Common myeloid progenitor, CD34-positive (primary cell): ENCODE results near the gene FAM216A.

Experiments
- CTCF ChIA-PET: fragments of 350-600 bp; sonication (Branson Sonifier 250); formaldehyde crosslinking; loops from one replicate; lab custom pipeline; 2021; ENCODE audit warnings: antibody characterized with exemption; lab: Charles Lee
- POLR2A ChIA-PET: fragments of 350-600 bp; sonication (Branson Sonifier 250); formaldehyde crosslinking; loops from one replicate; lab custom pipeline; 2021; ENCODE audit warnings: antibody characterized with exemption; lab: Charles Lee
- DNase-seq, 3 donors: peaks; one replicate each; pipeline versions ENCODE4 v3.0.0 to v3.0.0-alpha.2; 2013
- H3K27ac ChIP-seq, 2 experiments: 1 replicate in 1 of 2; 2 replicates in 1 of 2; pipeline ENCODE4 v1.7.0; 2013; ENCODE audit warnings: inconsistent platforms in 2 of 2, low read length in 2 of 2, mild to moderate bottlenecking in 2 of 2, low read depth in 1 of 2, moderate library complexity in 1 of 2; ENCODE audit not compliant: severe bottlenecking in 2 of 2, insufficient read depth in 1 of 2, poor library complexity in 1 of 2
- H3K27me3 ChIP-seq, 5 experiments: replicated peaks in 2 of 5; 1 replicate in 3 of 5; 2 replicates in 2 of 5; pipeline versions ENCODE4 v1.6.1 to v1.7.0; 2013; ENCODE audit warnings: low read length in 4 of 5, mild to moderate bottlenecking in 2 of 5, moderate library complexity in 2 of 5, inconsistent platforms in 1 of 5; ENCODE audit not compliant: insufficient read depth in 5 of 5, control insufficient read depth in 4 of 5
- H3K36me3 ChIP-seq, 4 experiments: 1 replicate in 2 of 4; 2 replicates in 2 of 4; pipeline versions ENCODE4 v1.6.1 to v1.7.0; 2013; ENCODE audit warnings: low read length in 3 of 4, control low read depth in 1 of 4, mild to moderate bottlenecking in 1 of 4; ENCODE audit not compliant: control insufficient read depth in 4 of 4, insufficient read depth in 4 of 4
- H3K4me1 ChIP-seq, 4 experiments: 1 replicate in 3 of 4; 2 replicates in 1 of 4; pipeline versions ENCODE4 v1.6.1 to v1.7.1; 2013; ENCODE audit warnings: low read length in 3 of 4, mild to moderate bottlenecking in 3 of 4, control low read depth in 1 of 4, inconsistent platforms in 1 of 4, moderate library complexity in 1 of 4; ENCODE audit not compliant: control insufficient read depth in 4 of 4, insufficient read depth in 4 of 4; ENCODE audit errors: control extremely low read depth in 1 of 4
- H3K4me3 ChIP-seq, 7 experiments: 1 replicate in 4 of 7; 2 replicates in 3 of 7; pipeline versions ENCODE4 v1.5.1 to v1.7.0; 2013; ENCODE audit warnings: mild to moderate bottlenecking in 7 of 7, low read length in 6 of 7, moderate library complexity in 6 of 7, inconsistent platforms in 2 of 7, low read depth in 2 of 7, control low read depth in 1 of 7; ENCODE audit not compliant: insufficient read depth in 4 of 7, control insufficient read depth in 1 of 7; ENCODE audit errors: extremely low read depth in 1 of 7
- H3K9me3 ChIP-seq, 5 experiments: 1 replicate in 4 of 5; 2 replicates in 1 of 5; pipeline versions ENCODE4 v1.6.1 to v1.7.1; 2013; ENCODE audit warnings: low read length in 4 of 5, mild to moderate bottlenecking in 2 of 5, inconsistent platforms in 1 of 5, low read depth in 1 of 5, moderate library complexity in 1 of 5; ENCODE audit not compliant: control insufficient read depth in 4 of 5, insufficient read depth in 2 of 5; ENCODE audit errors: control extremely low read depth in 1 of 5
- WGBS: methylation state at CpG from one replicate; pipeline ENCODE4 v1.1.5; 2013; ENCODE audit not compliant: insufficient coverage; 5-methylcytosine and 5-hydroxymethylcytosine counted together

Gene FAM216A

GRCh38 chr12:110467847-110468213 lies 815 bp upstream of the FAM216A start:
- DNase-seq, result no peak
- Histone ChIP-seq H3K4me3 (peak overlapping the region; percentile 74 to 97 (median 90)), H3K27ac (peak overlapping the region; percentile 87 to 93), H3K9me3 (no peaks in the 10 kb centered on the region), H3K27me3 (no peaks in the 10 kb centered on the region), H3K36me3 (peaks cover 4 to 22% (median 14%) of the 10 kb centered on the region in 4 experiments), H3K4me1 (peaks cover 5 to 36% (median 25%) of the 10 kb centered on the region in 4 experiments)
- CTCF ChIA-PET, result interaction anchor here (0.6 to 11.3 kb wide), 10 partner anchors 10 to 144 kb away, joined by 3 to 200 read pairs (median 6); partner anchors contain the start of gene ARPC3
- POLR2A ChIA-PET, result interaction anchor here (0.9 to 2.4 kb wide), 4 partner anchors 9 to 33 kb away, joined by 3 to 28 read pairs (median 4); partner anchors contain the start of gene ARPC3
- 0% methylated on average over 11 of the region's 15 CpGs for WGBS

DNA sequence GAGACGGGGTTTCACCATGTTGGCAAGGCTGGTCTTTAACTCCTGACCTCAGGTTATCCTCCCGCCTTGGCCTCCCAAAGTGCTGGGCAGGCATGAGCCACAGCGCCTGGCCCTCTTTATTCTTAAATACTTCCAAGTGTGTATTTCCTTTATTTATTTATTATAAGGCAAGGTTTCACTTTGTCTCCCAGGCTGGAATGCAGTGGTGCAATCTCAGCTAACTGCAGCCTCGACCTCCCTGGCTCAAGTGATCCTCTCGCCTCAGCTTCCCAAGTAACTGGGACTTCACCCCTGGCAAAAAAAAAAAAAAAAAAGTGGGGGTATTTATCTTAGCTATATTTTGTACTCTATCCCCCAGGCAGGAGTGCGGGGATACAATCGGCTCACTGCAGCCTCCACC lies 6.8 kb downstream of the FAM216A start:
- POLR2A ChIA-PET, result no interaction called here
- no peak overlapping the region for H3K4me3 ChIP-seq
- peaks cover 2 to 34% (median 11%) of the 10 kb centered on the region in 4 experiments for H3K36me3 ChIP-seq
- peaks cover 0 to under 1% (median 0%) of the 10 kb centered on the region in 4 experiments for H3K4me1 ChIP-seq
- H3K27me3 ChIP-seq, result no peaks in the 10 kb centered on the region
- CTCF ChIA-PET, result interaction anchor here (0.6 to 1.1 kb wide), 2 partner anchors 12 to 21 kb away, joined by 4 read pairs; no protein-coding TSS in a partner anchor
- 100% methylated on average over 1 of the region's 7 CpGs for WGBS
- DNase-seq, result no peak
- H3K9me3 ChIP-seq, result no peaks in the 10 kb centered on the region
- no peak overlapping the region for H3K27ac ChIP-seq

DNA sequence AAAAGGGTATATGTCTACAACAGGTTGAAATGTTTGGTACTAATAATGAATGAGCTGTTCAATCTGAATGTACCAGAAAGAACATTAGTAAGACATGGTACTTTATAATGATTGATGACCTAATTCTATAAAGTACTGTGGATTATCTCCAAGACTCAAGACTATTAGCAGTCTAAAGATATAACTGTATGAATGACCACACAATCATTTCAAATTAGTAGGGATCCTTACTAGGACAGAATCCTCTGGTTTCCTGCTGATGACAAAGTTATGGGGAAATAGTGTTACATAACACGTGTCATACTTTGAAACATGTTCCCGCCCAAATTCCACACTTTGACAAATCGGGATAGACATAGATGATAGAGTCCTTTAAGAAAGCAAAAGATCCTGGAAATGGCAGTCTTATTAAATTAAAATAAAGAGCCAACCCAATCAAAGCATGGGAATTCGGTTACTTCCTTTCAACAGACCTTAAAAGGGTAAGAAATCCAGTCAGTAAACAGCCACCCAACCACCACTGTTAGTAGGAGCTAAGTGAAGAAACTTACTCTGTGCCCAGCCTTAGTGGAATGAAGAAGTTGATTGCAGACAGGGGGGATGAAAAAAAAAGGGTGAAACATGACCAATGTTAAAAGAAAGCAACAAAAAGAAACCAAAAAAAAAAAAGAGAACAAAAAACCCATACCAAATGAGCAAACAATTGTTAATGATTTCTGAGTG lies 30.5 kb downstream of the FAM216A start:
- H3K27ac ChIP-seq, result peak overlapping the region; percentile 8 to 98
- no peaks in the 10 kb centered on the region for H3K9me3 ChIP-seq
- no peaks in the 10 kb centered on the region for H3K27me3 ChIP-seq
- peak; percentile 10 to 64 (median 63) for DNase-seq
- no CpG with 5 or more reads among the region's 4 CpGs for WGBS
- H3K4me3 ChIP-seq, result peak overlapping the region in 1 of 7 experiments; percentile 37
- H3K36me3 ChIP-seq, result peaks cover 6 to 18% (median 16%) of the 10 kb centered on the region in 4 experiments
- ChIA-PET POLR2A (no interaction called here), CTCF (interaction anchor here (0.9 to 4.4 kb wide), 4 partner anchors 12 to 101 kb away, joined by 3 to 23 read pairs (median 4); partner anchors contain the start of genes ARPC3, FAM216A and GPN3)
- H3K4me1 ChIP-seq, result peaks cover 14 to 34% (median 28%) of the 10 kb centered on the region in 4 experiments

DNA sequence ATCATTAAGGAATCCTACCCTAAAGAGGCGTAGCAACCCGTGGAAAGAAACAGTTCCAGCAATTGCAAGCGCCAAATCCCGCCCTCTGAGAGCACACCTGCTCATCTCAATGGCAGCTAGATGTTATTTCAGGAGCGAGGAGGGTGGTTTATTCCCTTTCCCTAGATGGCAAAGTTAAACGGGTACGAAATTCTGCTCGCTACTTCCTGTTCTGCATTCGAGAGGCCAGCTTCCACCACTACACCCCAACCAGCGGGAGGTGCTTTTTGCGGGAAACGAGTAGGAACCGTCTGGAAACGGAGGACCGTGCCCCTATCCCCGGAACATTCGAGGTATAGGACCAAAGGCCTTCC lies 32.7 kb downstream of the FAM216A start:
- peak in 1 of 3 donors; percentile 54 for DNase-seq
- peaks cover 14 to 34% (median 28%) of the 10 kb centered on the region in 4 experiments for H3K4me1 ChIP-seq
- peaks cover 0 to 4% (median 2%) of the 10 kb centered on the region in 4 experiments for H3K36me3 ChIP-seq
- peak overlapping the region; percentile 63 to 93 (median 89) for H3K4me3 ChIP-seq
- ChIA-PET POLR2A (interaction anchor here (0.6 to 2.0 kb wide), 4 partner anchors 32 to 918 kb away, joined by 3 to 19 read pairs (median 4); partner anchors contain the start of genes ARPC3, FAM216A and GPN3), CTCF (interaction anchor here (1.2 to 4.4 kb wide), 5 partner anchors 15 to 78 kb away, joined by 3 to 23 read pairs (median 7); partner anchors contain the start of genes ARPC3, FAM216A and GPN3)
- H3K27ac ChIP-seq, result peak overlapping the region; percentile 93 to 98
- H3K27me3 ChIP-seq, result no peaks in the 10 kb centered on the region
- under 1% methylated on average over 17 of the region's 17 CpGs for WGBS
- H3K9me3 ChIP-seq, result no peaks in the 10 kb centered on the region

GRCh38 chr12:110501752-110502738 lies 33.4 kb downstream of the FAM216A start, which contains the start of the genes RAD9B and VPS29:
RAD9B (plus strand) TSS chr12:110502331; CDS start chr12:110502338, 7 bp downstream.
VPS29 (minus strand) TSS chr12:110502111; CDS start chr12:110502051, 60 bp downstream.
- Histone ChIP-seq H3K9me3 (no peaks in the 10 kb centered on the region), H3K4me1 (peaks cover 14 to 34% (median 28%) of the 10 kb centered on the region in 4 experiments), H3K27me3 (no peaks in the 10 kb centered on the region), H3K4me3 (peak within 1 kb of the TSS; percentile 63 to 93 (median 89)), H3K36me3 (peaks cover 0 to 2% (median 0%) of the 10 kb centered on the region in 4 experiments), H3K27ac (peak within 1 kb of the TSS; percentile 93 to 98)
- CTCF ChIA-PET, result interaction anchor here (1.2 to 4.4 kb wide), 5 partner anchors 16 to 77 kb away, joined by 3 to 23 read pairs (median 7); partner anchors contain the start of genes ARPC3, FAM216A and GPN3
- 10% methylated on average over 49 of the region's 61 CpGs for WGBS
- POLR2A ChIA-PET, result interaction anchor here (0.6 to 2.0 kb wide), 4 partner anchors 32 to 104 kb away, joined by 3 to 19 read pairs (median 3); partner anchors contain the start of genes ARPC3 and FAM216A
- DNase-seq, result peak; percentile 99 to 100 (median 100)

DNA sequence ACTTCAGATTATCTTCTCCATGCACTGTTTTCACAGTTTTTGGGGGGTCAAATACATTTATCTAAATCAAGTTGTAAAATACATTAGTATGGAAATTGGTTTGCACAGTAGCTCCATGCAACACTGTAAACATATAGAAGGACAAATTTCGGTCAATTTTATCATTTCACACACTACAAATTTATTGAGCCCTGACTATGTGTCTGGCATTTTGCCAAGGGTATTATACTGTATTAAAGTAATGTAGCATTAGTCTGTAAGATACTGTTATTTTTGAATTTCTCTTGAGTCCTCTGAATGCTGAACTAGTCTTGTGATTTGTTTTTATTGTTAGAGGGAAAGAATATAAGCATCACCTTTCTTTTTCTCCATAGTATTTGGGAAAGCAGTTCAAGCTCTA lies 34.8 kb downstream of the FAM216A start:
- POLR2A ChIA-PET, result interaction anchor here (0.5 to 0.6 kb wide), 2 partner anchors 23 to 25 kb away, joined by 4 read pairs; no protein-coding TSS in a partner anchor
- CTCF ChIA-PET, result interaction anchor here (0.9 to 1.0 kb wide), 3 partner anchors 36 to 54 kb away, joined by 3 read pairs; partner anchors contain the start of gene ARPC3

More for the DNA sequence above, 34.8 kb downstream of the FAM216A start:
- Histone ChIP-seq H3K36me3 (peaks cover 0 to 2% (median 0%) of the 10 kb centered on the region in 4 experiments), H3K4me1 (peaks cover 14 to 34% (median 28%) of the 10 kb centered on the region in 4 experiments), H3K27me3 (no peaks in the 10 kb centered on the region), H3K9me3 (no peaks in the 10 kb centered on the region), H3K4me3 (no peak overlapping the region), H3K27ac (no peak overlapping the region)
- DNase-seq, result no peak
- WGBS, result no CpG with 5 or more reads among the region's 1 CpG
